T-helper 9 cell (primary cell): Measurements from ENCODE around the gene GABBR2.

Experiments used
- DNase-seq: peaks from one replicate; pipeline ENCODE4 v3.0.0-alpha.2; 2020
- total RNA-seq, 2 donors: gene quantifications; one replicate each; lab custom pipeline; 2026; lab: John Stamatoyannopoulos, UW

GABBR2 gene
- 0 reads per million in 2 donors for total RNA-seq

DNA sequence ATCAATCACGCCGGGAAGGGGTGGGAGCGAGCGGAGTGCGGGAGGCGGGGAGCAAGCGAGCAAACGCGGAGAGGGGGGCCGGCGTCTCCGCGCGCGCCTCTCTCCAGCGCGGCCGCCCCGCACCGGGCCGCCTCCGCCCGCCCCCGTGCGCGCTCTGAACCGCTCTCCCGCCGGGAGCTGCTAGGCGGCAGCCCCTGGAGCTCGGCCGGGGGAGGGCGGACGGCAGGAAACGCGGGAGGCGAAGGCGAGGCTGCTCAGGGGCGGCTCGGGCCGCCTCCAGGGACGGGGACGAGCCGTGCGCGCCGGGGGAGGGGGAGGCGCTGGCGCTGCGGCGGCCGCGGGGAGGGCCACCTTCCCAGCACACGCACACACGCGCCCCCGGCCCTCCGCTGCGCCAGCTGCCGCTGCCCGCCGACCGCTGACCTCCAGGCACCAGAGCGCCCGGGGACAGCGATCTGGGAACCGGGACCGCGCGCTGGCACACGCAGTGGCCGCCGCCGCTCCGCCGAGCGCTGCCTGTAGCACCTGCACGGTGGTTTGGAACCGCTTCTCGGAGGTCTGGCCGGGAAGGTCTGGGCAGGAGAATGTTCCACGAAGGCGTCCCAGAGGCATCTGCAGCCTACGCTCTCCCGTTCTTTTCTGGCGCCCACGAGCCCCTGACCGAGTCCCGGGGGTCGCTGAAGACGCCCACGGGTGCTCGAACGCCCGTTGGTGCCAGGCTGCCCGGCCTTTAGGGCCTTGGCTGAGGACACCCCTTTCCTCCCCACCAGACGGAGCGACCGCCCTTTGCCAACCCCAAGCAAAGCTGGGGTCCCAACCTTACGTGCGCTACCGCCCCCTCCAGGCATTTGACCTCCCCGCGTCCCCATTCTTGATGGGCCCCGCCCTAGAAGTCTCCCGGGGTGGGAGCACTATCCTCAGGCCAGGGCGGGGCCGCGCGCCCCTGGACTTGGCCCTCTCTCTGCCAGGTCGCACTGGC, at the start of gene GABBR2:
Gene GABBR2 (minus strand): TSS at position 3 of the 979 bp plus-strand sequence. CDS start 198 bp downstream, outside the sequence.
- no peak for DNase-seq

DNA sequence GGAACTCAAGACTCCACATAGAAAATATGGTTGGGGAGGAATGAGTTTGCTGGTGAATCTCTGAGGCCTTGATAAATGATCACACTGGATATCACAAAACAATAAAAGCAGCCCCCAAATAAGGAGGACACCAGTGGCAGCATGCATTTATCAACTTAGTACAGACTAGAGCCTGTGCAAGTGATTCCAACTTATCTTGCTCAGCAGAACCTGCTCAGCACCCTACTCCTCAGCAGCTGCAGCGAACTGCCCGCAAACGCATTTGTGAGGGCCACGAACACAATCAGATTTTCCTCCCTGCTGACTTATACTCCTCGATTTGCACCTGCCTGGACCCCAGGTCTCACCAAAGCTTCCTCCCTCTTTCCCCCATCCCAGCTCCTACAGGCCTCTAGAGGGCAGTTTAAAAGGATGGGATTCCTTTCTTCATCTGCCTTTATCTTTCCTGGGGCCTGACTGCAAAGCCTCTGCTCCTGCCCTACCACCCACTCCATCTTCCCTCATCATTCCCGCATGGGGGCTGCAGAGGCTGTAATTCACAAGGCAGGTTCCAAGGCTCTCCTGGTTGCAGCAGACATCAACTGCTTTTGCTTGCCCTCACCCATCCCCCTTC, 46.4 kb upstream of the GABBR2 start:
- DNase-seq, result no peak

- DNase-seq, result no peak
These were observed 42.5 kb upstream of the GABBR2 start for GRCh38 chr9:98751210-98751609.

GRCh38 chr9:98750364-98751060, 41.8 kb upstream of the GABBR2 start:
- no peak for DNase-seq

DNA sequence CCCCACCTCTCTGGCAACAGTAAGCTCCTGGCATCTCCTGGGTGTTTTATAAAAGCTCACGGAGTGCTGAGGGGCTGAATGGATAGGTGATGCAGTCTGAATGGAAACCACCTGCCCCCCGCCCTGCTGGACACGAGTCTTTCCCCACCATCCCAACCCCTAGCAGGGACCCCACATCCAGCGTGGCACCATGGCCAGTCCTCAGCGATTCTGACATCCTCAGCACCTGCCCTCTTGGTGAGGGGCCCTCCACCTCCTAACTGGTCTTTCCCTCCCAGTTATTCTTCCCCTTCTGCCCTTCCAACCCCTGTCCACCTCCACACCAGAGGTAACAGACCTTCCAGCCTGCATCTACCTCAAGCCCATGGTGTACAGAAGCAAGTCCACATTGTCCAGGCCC, 38.7 kb upstream of the GABBR2 start:
- no peak for DNase-seq

DNA sequence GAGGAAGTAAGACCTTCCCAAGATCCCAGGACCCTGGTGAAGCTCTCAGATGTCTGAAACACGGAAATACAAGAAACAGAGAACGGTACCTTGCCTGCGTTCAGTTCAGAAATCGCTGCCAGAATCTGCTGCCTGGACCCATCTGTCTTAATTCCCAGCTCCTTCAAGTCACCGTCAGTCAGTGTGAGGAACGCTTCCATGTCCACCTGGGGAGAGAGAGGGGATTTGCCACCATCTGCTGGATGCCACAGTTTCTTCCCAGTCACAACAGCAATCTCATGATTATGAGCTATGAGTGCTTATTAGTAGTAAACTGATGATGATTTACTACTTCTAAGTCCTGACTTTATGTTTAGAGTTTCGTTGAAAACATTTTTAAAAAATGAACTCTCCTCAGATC, 36.7 kb upstream of the GABBR2 start:
- DNase-seq, result no peak

DNA sequence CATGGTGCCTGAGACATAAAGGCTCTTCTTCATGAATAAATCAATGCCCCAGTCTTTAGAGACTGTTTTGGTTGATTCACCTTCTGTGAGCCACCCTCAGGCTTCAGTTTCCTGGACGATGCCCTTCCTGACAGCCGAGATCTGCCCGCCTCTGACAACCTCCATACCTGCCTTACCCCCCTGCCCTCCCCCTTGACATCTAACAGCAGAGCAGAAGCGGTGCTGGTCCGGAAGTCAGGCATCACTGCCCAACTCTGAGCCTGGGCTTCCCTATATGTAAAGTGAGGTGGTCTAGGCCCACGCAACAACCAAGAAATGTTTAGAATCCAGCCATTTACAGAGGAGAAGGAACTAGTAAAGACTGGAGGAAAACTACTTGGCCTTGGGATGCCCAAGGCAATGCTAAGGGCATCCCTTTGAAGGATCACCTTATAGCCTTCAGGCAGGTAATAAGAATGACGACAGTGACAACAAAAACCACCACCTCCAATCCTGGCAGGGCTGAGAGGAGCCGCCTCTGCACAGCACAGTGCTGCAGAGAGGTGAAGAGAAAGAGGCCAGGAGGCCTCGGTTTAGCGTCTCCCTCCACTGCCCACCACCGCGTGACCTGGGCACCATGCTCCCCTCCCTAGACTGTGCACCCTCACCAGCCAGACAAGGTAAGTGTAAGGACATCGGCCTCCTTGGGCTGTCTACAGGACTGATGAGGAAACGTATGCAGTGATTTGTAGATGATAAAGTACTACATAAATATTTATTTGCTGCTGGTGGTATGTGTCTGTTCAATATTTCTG, 35.3 kb upstream of the GABBR2 start:
- no peak for DNase-seq

DNA sequence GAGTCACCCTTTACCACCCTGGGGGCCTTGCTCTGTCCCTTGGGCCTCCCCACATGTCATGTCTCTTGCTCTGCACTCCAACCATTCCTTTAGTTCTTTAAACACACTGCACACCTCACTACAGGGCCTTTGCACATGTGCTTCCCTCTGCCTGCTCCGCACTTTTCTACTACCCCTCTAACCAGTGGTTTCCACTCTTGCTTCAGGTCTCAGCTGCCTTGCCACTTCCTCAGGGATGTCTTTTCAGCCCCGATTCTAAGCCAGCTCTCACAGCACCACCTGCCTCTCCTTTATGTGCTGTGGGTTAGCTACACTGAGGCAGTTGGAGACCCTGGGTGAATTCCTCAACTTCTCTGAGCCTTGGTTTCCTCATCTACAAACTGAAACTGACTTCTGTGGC, 34.6 kb upstream of the GABBR2 start:
- DNase-seq, result no peak

GRCh38 chr9:98742325-98743280, 33.9 kb upstream of the GABBR2 start:
- DNase-seq, result no peak

DNA sequence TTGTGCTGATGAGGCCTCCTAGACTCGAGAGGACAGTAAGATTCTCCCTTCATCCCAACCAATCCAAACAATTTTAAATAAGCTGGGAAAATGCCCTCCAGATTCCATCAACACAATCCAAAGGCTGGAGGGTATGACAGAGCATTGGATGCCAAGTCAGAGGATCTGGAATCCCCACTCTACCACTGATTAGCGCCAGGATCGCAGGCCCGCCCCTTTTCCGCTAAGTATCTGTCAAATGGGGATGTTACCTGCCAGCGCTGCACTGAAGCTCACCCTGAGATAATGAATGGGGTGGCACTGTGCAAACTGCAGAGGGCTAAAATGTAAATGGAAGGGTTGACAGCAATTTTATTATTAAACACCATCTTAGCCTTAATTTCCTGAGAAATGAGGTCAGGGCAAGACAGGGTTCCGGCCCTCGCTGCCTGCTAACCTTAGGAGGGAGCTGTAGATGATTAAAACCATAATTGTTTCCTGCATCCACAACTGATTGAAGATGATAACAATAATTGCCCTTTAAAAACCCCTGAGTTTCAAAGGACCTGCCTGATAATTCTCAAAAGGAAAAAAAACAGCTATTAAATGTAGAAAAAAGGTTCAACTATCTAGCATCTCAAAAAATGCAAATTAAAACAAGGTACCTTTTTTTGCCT, 31.6 kb upstream of the GABBR2 start:
- DNase-seq, result no peak

DNA sequence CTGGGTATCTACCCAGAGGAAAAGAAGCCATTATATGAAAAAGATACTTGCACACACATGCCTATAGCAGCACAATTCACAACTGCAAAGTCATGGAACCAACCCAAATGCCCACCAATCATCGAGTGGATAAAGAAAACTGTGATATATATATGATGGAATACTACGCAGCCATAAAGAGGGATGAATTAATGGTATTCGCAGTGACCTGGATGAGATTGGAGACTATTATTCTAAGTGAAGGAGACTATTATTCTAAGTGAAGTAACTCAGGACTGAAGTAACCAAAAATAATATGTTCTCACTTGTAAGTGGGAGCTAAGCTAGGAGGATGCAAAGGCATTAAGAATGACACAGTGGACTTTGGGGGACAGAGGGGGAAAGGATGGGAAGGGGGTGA, 30.0 kb upstream of the GABBR2 start:
- DNase-seq, result no peak

DNA sequence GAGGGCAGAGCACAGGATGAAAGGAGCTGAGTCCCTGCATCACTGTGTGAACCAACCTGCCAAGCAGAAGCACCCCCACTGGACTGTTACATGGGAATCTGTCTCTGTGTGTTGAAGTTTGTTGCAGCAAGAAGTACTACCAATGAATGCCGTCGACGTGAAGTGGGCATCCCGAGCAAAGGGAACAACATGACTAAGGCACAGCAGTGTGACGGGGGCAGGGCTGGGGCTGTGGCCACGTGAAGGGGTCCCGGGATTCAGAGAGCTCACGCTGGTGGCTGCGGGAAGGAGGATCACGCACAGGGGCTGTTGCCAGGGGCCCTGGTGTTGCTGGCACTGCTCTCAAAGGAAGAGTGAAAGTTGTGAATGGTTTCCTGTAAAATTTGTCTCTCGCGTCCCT, 27.5 kb upstream of the GABBR2 start:
- DNase-seq, result no peak

- no peak for DNase-seq
These were observed 24.1 kb upstream of the GABBR2 start for GRCh38 chr9:98732801-98733200.

GRCh38 chr9:98732091-98732490, 23.4 kb upstream of the GABBR2 start:
- DNase-seq, result no peak

GRCh38 chr9:98730871-98731270, 22.1 kb upstream of the GABBR2 start:
- no peak for DNase-seq

DNA sequence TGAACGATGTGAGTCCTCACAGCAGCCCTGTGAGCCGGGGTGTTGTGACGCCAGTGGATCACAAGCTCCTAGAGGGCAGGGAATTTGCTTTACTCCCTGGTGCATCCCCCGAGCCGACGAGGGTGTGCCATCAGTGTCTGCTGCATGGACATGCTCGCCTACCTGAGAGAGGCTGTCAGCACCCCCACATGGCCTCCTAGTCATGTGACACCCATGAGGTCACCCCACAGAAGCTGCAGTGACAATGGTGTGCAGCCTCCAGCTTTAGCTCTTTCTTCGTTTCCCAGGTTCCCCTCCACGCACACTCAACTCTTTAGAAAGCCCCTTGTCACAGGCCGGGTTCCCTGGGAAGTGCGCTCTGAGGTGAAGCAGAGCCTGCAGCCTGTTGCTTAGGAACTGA, 19.8 kb upstream of the GABBR2 start:
- no peak for DNase-seq

DNA sequence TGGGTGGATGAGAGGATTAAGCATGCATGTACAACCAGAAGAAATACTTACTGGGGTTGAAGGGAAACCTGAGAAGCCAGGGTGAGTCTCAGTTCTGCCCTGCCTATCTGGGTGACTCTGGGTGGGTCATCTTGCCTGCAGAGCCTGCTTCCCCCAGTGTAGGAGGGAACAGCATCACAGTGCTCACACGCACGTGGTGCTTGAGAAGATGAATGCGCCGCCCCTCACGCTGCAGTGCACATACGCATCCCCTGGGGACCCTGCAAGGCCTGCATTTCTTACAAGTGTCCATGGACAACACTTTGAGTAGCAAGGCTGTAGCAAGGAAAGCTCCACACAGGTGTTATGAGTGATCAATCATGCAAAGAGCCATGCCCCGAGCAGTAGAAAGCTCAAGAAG, 18.7 kb upstream of the GABBR2 start:
- DNase-seq, result no peak

GRCh38 chr9:98726735-98727134, 18.0 kb upstream of the GABBR2 start:
- no peak for DNase-seq

GRCh38 chr9:98724810-98725530, 16.2 kb upstream of the GABBR2 start:
- no peak for DNase-seq

GRCh38 chr9:98721643-98722042, 12.9 kb upstream of the GABBR2 start:
- no peak for DNase-seq
